Endothelial cell of umbilical vein (primary cell): ENCODE results near the gene AKAP6. TPM values are rescaled to one million over a fixed set of nuclear protein-coding genes. Genes with fewer than 3 reads are reported as not detected.

ENCODE experiments used
- BruUV-seq: library from RNA; stranded (reverse); fragments of 400-500 nt; replicated peaks from 2 replicates; lab custom pipeline; 2021; lab: Mats Ljungman, UMichigan
- CTCF ChIA-PET: fragments of 300-600, 350-600 bp; sonication (Branson Sonifier 250); formaldehyde crosslinking; loops from one replicate; lab custom pipeline; 2021; ENCODE audit warnings: antibody characterized with exemption, inconsistent platforms; lab: Charles Lee
- POLR2A ChIA-PET: fragments of 300-600, 350-600 bp; sonication (Branson Sonifier 250); formaldehyde crosslinking; loops from one replicate; lab custom pipeline; 2021; ENCODE audit warnings: antibody characterized with exemption, inconsistent platforms; lab: Charles Lee
- DNase-seq: peaks from one replicate; pipeline ENCODE4 v3.0.0-alpha.2; 2011; ENCODE audit warnings: low read depth, low spot score
- FAIRE-seq: peaks from 2 replicates; lab custom pipeline; 2011; peaks lifted over from hg19 to GRCh38; lab: Jason Lieb, UNC
- H2AFZ ChIP-seq: 2 replicates; pipeline ENCODE4 v1.6.0; 2012; ENCODE audit warnings: low read depth, low read length, control low read depth, inconsistent platforms
- H3K27ac ChIP-seq: 2 replicates; pipeline ENCODE4 v1.5.1; 2011; ENCODE audit warnings: low read depth, mild to moderate bottlenecking, control low read depth, low read length, moderate library complexity; ENCODE audit not compliant: insufficient read depth
- H3K27me3 ChIP-seq, 2 experiments: 2 replicates each; pipeline versions ENCODE4 v1.6.0 to v1.6.1; 2011; ENCODE audit warnings: low read length in 2 of 2, mixed read lengths in 1 of 2; ENCODE audit not compliant: control insufficient read depth in 2 of 2, insufficient read depth in 2 of 2
- H3K36me3 ChIP-seq, 2 experiments: 2 replicates in 1 of 2; 3 replicates in 1 of 2; pipeline ENCODE4 v1.5.1; 2011; ENCODE audit warnings: low read length in 2 of 2, mild to moderate bottlenecking in 1 of 2, moderate library complexity in 1 of 2; ENCODE audit not compliant: control insufficient read depth in 2 of 2, insufficient read depth in 2 of 2; ENCODE audit errors: extremely low read depth in 1 of 2
- H3K4me1 ChIP-seq: 3 replicates; pipeline ENCODE4 v1.5.1; 2011; ENCODE audit warnings: mild to moderate bottlenecking, low read length; ENCODE audit not compliant: control insufficient read depth, insufficient read depth; ENCODE audit errors: extremely low read depth
- H3K4me2 ChIP-seq: 2 replicates; pipeline ENCODE4 v1.6.1; 2011; ENCODE audit warnings: low read length, control low read depth, mixed read lengths; ENCODE audit not compliant: insufficient read depth
- H3K4me3 ChIP-seq, 3 experiments: fragments of 200-600 bp in 1 of 3; sonication (generic), shearing (Covaris generic) in 1 of 3; replicated peaks in 1 of 3; 2 replicates each; pipeline ENCODE4 v1.5.1; 2011 to 2016; ENCODE audit warnings: control low read depth in 3 of 3, low read length in 3 of 3, mild to moderate bottlenecking in 2 of 3, inconsistent platforms in 1 of 3, low read depth in 1 of 3, moderate library complexity in 1 of 3; ENCODE audit not compliant: insufficient read depth in 1 of 3
- H3K79me2 ChIP-seq: 2 replicates; pipeline ENCODE4 v1.6.0; 2012; ENCODE audit warnings: low read length, inconsistent platforms; ENCODE audit not compliant: control insufficient read depth, insufficient read depth
- H3K9ac ChIP-seq: replicated peaks from 2 replicates; pipeline ENCODE3; 2011; ENCODE audit warnings: low read length, control low read depth; ENCODE audit not compliant: insufficient read depth; ENCODE audit errors: extremely low read depth
- H3K9me1 ChIP-seq: replicated peaks from 3 replicates; pipeline ENCODE4 v1.6.0; 2011; ENCODE audit warnings: mild to moderate bottlenecking, low read length; ENCODE audit not compliant: control insufficient read depth, insufficient read depth; ENCODE audit errors: extremely low read depth
- H3K9me3 ChIP-seq: replicated peaks from 2 replicates; pipeline ENCODE4 v1.5.1; 2012; ENCODE audit warnings: low read length, inconsistent platforms; ENCODE audit not compliant: control insufficient read depth, insufficient read depth
- H4K20me1 ChIP-seq: replicated peaks from 2 replicates; pipeline ENCODE3; 2011; ENCODE audit warnings: mild to moderate bottlenecking, low read length; ENCODE audit not compliant: control insufficient read depth, insufficient read depth; ENCODE audit errors: extremely low read depth
- EZH2 ChIP-seq: IDR thresholded peaks from 2 replicates; pipeline ENCODE4 v1.6.1; 2012; ENCODE audit warnings: borderline replicate concordance, low read depth, mild to moderate bottlenecking, moderate library complexity, low read length, inconsistent platforms; ENCODE audit not compliant: severe bottlenecking
- GATA2 ChIP-seq: IDR thresholded peaks from 2 replicates; pipeline ENCODE4 v1.7.0; 2011; ENCODE audit warnings: low read depth, mild to moderate bottlenecking, moderate library complexity, mixed read lengths, low read length; ENCODE audit not compliant: insufficient read length, insufficient read depth
- JUN ChIP-seq: IDR thresholded peaks from 2 replicates; pipeline ENCODE4 v1.6.1; 2011; ENCODE audit warnings: borderline replicate concordance, low read depth; ENCODE audit not compliant: insufficient read length, insufficient read depth
- MYC ChIP-seq: IDR thresholded peaks from one replicate; pipeline ENCODE4 v1.6.1; 2011; ENCODE audit warnings: mild to moderate bottlenecking, low read depth, low read length
- POLR2A ChIP-seq: IDR thresholded peaks from 2 replicates; pipeline ENCODE4 v1.6.1; 2012; ENCODE audit warnings: low read depth, mild to moderate bottlenecking, control low read depth, low read length
- dilution Hi-C: fragments of 300-500 bp; cut with MboI; formaldehyde crosslinking; loops from one replicate; pipeline ENCODE4 v1.15.0; 2019; ENCODE audit warnings: low sequenced_read_pairs; ENCODE audit not compliant: extremely low pct_ligation_motif_present
- intact Hi-C: fragments of 100-400 bp; cut with micrococcal nuclease; formaldehyde crosslinking; loops from one replicate; pipeline ENCODE4 v1.10.0; 2022
- polyA plus RNA-seq, 4 experiments: library from polyadenylated mRNA; depleted of rRNA in 3 of 4; stranded (reverse) in 3 of 4; unstranded in 1 of 4; fragments of >200 nt; gene quantifications; 2 replicates each; pipeline versions ENCODE4 v1.2.1 to v1.2.3, GENCODE V29; 2011 to 2012; ENCODE audit warnings: missing spikeins in 1 of 4
- total RNA-seq: library from RNA; stranded (reverse); gene quantifications from 2 replicates; pipeline ENCODE4 v1.2.3, GENCODE V29; 2021

AKAP6 gene
- total and polyA plus RNA-seq, 2 donors (not counting 3 experiments of a cell fraction or from before 2014, with no cell fraction given): 0.03 to 0.49 TPM

DNA sequence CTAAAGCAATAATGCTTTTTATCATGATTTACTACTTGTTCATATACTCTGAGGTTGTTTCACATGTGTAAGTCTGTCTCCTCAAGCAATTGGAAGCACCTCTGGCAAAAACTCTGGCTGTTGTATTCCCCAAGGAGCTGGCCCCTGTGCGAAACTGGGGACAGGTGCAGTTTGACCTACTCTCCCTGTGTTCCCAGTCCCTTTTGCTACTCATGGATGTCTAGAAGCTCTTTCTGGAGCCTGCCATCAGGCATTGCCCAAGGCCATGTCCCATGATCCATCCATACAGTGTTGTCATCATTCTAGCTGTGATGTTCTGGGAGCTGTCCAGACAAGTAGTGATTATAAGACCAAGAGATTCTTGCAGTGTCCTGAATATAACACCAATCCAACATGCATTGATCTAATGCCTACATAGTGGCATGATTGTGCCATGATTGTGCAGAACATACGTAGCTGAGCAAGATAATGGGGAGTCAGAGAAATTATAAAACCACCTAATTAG lies 14.9 kb downstream of the AKAP6 start:
- CTCF ChIA-PET: interaction anchor here (1.1 kb wide), 1 partner anchor 26 kb away, joined by 3 read pairs; no protein-coding TSS in a partner anchor

DNA sequence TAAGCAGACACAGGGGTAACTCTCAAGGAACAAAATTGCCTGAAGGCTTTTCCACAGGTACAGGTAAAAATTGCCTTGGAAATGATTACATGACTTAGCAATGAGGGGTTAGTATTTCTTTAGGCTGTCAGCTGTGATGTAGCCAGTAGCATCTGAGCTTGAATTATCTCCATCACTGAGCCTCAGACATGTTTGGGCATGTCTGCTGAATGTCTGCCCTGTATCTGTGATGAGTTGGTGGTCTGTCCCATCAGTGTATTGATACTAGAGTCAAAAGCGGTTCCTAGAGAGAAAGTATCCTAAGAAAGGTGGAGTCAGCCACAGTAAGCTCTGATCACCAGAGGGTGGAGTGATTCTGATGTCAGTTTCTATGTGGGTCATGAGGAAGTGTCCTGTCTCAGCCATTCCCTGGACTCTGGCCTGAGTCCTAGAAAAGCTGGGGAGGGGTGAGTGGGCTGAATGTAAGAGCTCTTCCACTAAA lies 16.3 kb downstream of the AKAP6 start:
- FAIRE-seq (no peak), DNase-seq (peak; percentile 16)
- Histone ChIP-seq H4K20me1 (no peaks in the 10 kb centered on the region), H3K4me3 (no peak overlapping the region), H3K9ac (no peak overlapping the region), H3K36me3 (no peaks in the 10 kb centered on the region), H3K79me2 (no peaks in the 10 kb centered on the region), H3K27ac (no peak overlapping the region), H3K27me3 (no peaks in the 10 kb centered on the region), H2AFZ (no peak overlapping the region), H3K9me3 (no peaks in the 10 kb centered on the region), H3K9me1 (no peaks in the 10 kb centered on the region), H3K4me1 (no peaks in the 10 kb centered on the region), H3K4me2 (no peak overlapping the region)
- TF ChIP-seq GATA2: no peak
- intact Hi-C loops (no loop called here), dilution Hi-C loops (no loop called here)
- no TSS peak for BruUV-seq
- CTCF ChIA-PET: interaction anchor here (1.1 to 1.2 kb wide), 2 partner anchors 14 to 109 kb away, joined by 3 read pairs; no protein-coding TSS in a partner anchor
- POLR2A ChIA-PET: no interaction called here

More for the DNA sequence above, 14.9 kb downstream of the AKAP6 start:
- intact Hi-C loops (no loop called here), dilution Hi-C loops (no loop called here)
- Histone ChIP-seq H3K36me3 (no peaks in the 10 kb centered on the region), H3K4me2 (no peak overlapping the region), H3K79me2 (no peaks in the 10 kb centered on the region), H4K20me1 (no peaks in the 10 kb centered on the region), H3K4me1 (no peaks in the 10 kb centered on the region), H3K4me3 (no peak overlapping the region), H3K9me1 (no peaks in the 10 kb centered on the region), H3K9me3 (no peaks in the 10 kb centered on the region), H3K9ac (no peak overlapping the region), H2AFZ (no peak overlapping the region), H3K27me3 (no peaks in the 10 kb centered on the region), H3K27ac (no peak overlapping the region)
- TF ChIP-seq JUN (no peak), MYC (no peak), EZH2 (no peak), POLR2A (no peak), GATA2 (no peak)
- DNase-seq: no peak
- POLR2A ChIA-PET: no interaction called here
- no peak for FAIRE-seq
- BruUV-seq: no TSS peak
